ENCODE data around the gene SIGLEC5. TPM values are rescaled to one million over a fixed set of nuclear protein-coding genes. Genes with fewer than 3 reads are reported as not detected.
A peak's percentile ranks its signal among the peaks of the same experiment; 100 is the strongest.

The SIGLEC5 gene
- total RNA-seq, 1 experiment from 2014 or later, result not detected

DNA sequence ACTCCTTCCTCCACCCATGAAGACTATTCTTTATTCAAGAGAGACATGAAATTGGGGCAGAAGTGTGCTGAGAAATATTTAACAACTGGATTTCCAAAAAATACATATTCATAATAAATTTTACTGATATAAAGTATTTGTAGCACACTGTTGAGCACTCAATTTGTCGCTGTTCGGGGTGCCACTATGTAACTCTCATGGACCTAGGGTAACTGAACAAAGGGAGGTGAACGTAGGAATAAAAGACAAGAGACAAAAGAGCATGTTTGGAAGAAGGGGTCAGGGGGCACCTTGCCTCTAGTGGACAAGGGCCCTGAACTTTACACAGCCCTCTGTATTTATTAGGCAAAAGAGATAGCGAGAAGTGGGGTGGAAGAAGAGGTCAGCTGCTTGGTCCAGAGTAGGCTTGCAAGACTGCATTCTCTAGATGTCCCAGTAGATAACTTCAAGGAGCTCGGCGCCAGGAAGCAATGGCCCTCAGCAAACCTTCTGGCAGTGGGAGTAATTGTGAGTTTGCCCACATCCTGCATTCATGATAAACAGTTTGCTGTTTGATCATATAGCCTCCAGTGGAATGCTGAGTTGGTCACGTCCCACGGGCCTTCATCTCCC, 63.6 kb downstream of the SIGLEC5 start:
- H2AFZ ChIP-seq (ENCODE audit: low read length), result no peak overlapping the region
- peak; percentile 70 for DNase-seq
- H3K79me2 ChIP-seq (ENCODE audit: low read length), result peaks cover 5% of the 10 kb centered on the region
- no peak for TF ChIP-seq EZH2 (IDR thresholded peaks at IDR 0.05; ENCODE audit: low read length, unreplicated experiment)
- no peak for TF ChIP-seq EZH2phosphoT487 (IDR thresholded peaks at IDR 0.05; ENCODE audit: borderline replicate concordance, low read length)
- TF ChIP-seq, protein P1, sequence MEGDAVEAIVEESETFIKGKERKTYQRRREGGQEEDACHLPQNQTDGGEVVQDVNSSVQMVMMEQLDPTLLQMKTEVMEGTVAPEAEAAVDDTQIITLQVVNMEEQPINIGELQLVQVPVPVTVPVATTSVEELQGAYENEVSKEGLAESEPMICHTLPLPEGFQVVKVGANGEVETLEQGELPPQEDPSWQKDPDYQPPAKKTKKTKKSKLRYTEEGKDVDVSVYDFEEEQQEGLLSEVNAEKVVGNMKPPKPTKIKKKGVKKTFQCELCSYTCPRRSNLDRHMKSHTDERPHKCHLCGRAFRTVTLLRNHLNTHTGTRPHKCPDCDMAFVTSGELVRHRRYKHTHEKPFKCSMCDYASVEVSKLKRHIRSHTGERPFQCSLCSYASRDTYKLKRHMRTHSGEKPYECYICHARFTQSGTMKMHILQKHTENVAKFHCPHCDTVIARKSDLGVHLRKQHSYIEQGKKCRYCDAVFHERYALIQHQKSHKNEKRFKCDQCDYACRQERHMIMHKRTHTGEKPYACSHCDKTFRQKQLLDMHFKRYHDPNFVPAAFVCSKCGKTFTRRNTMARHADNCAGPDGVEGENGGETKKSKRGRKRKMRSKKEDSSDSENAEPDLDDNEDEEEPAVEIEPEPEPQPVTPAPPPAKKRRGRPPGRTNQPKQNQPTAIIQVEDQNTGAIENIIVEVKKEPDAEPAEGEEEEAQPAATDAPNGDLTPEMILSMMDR (conservative IDR thresholded peaks at IDR 0.05; ENCODE audit: low read depth, low read length), result no peak
- intact Hi-C loops (cut with micrococcal nuclease), result no loop called here
- CTCF ChIA-PET, result interaction anchor here (0.6 kb wide), 1 partner anchor 53 kb away, joined by 3 read pairs; no protein-coding TSS in a partner anchor
- H3K27ac ChIP-seq (ENCODE audit: low read length), result no peak overlapping the region
- H4K20me1 ChIP-seq (ENCODE audit: low read length), result no peaks in the 10 kb centered on the region
- no peak overlapping the region for H3K4me3 ChIP-seq (ENCODE audit: low read length)
- H3K36me3 ChIP-seq (ENCODE audit: low read depth, low read length), result no peaks in the 10 kb centered on the region
- no peak for ATAC-seq
- no peaks in the 10 kb centered on the region for H3K9me3 ChIP-seq (ENCODE audit: low read length)
- no TSS peak for BruUV-seq (replicated peaks)
- POLR2A ChIA-PET (ENCODE audit: unreplicated experiment), result no interaction called here
- no peak overlapping the region for H3K9ac ChIP-seq (ENCODE audit: low read length)
- peak overlapping the region; percentile 39 for H3K4me2 ChIP-seq (ENCODE audit: low read length)
- H3F3A ChIP-seq (ENCODE audit: low read length, unreplicated experiment), result no peaks in the 10 kb centered on the region
- no peaks in the 10 kb centered on the region for H3K9me2 ChIP-seq (replicated peaks; ENCODE audit: low read length)
- H3K4me1 ChIP-seq (ENCODE audit: insufficient read depth, low read length), result peaks cover 44% of the 10 kb centered on the region
- peaks cover under 1% of the 10 kb centered on the region; the same call in 1 of the 2 replicates for H3K27me3 ChIP-seq (ENCODE audit: low read length)

DNA sequence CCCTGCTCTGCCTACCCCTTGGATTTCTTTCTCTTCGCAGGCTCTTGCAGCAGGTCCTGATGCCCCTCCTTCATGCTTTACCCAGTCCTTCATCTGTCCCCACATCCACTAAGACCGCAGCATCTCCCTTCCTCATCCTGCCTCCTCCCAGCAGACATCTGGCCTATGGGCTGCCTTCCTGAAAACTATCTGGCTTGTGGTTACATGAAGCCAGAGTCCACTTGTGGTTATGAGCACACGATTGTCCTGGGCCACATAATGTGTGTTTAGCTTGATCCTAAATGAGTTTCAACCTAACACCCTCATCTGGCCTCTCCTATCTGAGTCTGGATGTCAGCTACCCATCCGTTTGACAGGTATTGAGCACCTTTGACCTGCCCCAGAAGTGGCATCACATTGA, 64.6 kb downstream of the SIGLEC5 start:
- Histone ChIP-seq H3K4me3 (ENCODE audit: low read length) (no peak overlapping the region), H3F3A (ENCODE audit: low read length, unreplicated experiment) (no peaks in the 10 kb centered on the region), H3K36me3 (ENCODE audit: low read depth, low read length) (no peaks in the 10 kb centered on the region), H3K9ac (ENCODE audit: low read length) (no peak overlapping the region), H3K9me3 (ENCODE audit: low read length) (no peaks in the 10 kb centered on the region), H3K79me2 (ENCODE audit: low read length) (no peaks in the 10 kb centered on the region), H3K27me3 (ENCODE audit: low read length) (peaks cover 8% of the 10 kb centered on the region; the same call in 1 of the 2 replicates), H3K27ac (ENCODE audit: low read length) (no peak overlapping the region), H3K9me2 (replicated peaks; ENCODE audit: low read length) (no peaks in the 10 kb centered on the region), H2AFZ (ENCODE audit: low read length) (no peak overlapping the region), H3K4me2 (ENCODE audit: low read length) (no peak overlapping the region), H4K20me1 (ENCODE audit: low read length) (no peaks in the 10 kb centered on the region), H3K4me1 (ENCODE audit: insufficient read depth, low read length) (peaks cover 42% of the 10 kb centered on the region)
- ATAC-seq (no peak), DNase-seq (no peak)
- TF ChIP-seq EZH2 (IDR thresholded peaks at IDR 0.05; ENCODE audit: low read length, unreplicated experiment) (no peak), EZH2phosphoT487 (IDR thresholded peaks at IDR 0.05; ENCODE audit: borderline replicate concordance, low read length) (no peak)
- TF ChIP-seq, protein P1 (conservative IDR thresholded peaks at IDR 0.05; ENCODE audit: low read depth, low read length), result no peak
- intact Hi-C loops (cut with micrococcal nuclease), result no loop called here
- ChIA-PET POLR2A (ENCODE audit: unreplicated experiment) (no interaction called here), CTCF (interaction anchor here (0.6 kb wide), 1 partner anchor 54 kb away, joined by 3 read pairs; no protein-coding TSS in a partner anchor)
- BruUV-seq (replicated peaks), result no TSS peak

DNA sequence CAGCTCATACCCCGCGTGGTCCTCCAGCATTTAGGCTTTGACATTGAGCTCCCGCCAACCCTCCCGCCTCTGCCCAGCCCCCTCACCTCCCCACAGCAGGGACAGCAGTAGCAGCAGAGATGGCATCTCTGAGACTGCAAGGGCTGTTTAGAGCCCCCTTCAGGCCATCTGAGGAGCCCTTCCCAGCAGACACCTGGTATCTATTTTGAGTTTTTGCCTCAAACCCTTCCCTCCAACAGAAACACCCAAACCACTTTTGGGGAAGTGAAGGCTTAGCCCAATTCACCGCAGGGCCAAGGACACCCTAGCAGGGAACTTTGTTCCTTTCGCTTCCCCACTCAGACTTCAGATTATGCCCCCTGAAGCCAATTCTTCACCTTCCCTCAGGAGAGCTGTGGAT, 65.4 kb downstream of the SIGLEC5 start:
- ATAC-seq (no peak), DNase-seq (no peak)
- no peak overlapping the region for H3K9ac ChIP-seq (ENCODE audit: low read length)
- no TSS peak for BruUV-seq (replicated peaks)
- H3K4me2 ChIP-seq (ENCODE audit: low read length), result no peak overlapping the region
- no peaks in the 10 kb centered on the region for H4K20me1 ChIP-seq (ENCODE audit: low read length)
- H3K79me2 ChIP-seq (ENCODE audit: low read length), result no peaks in the 10 kb centered on the region
- no peak overlapping the region for H3K27ac ChIP-seq (ENCODE audit: low read length)
- H3K36me3 ChIP-seq (ENCODE audit: low read depth, low read length), result no peaks in the 10 kb centered on the region
- peaks cover 16% of the 10 kb centered on the region for H3K27me3 ChIP-seq (ENCODE audit: low read length)
- ChIA-PET POLR2A (ENCODE audit: unreplicated experiment) (no interaction called here), CTCF (no interaction called here)
- no peak overlapping the region for H2AFZ ChIP-seq (ENCODE audit: low read length)
- peaks cover 39% of the 10 kb centered on the region for H3K4me1 ChIP-seq (ENCODE audit: insufficient read depth, low read length)
- H3F3A ChIP-seq (ENCODE audit: low read length, unreplicated experiment), result no peaks in the 10 kb centered on the region
- H3K9me2 ChIP-seq (replicated peaks; ENCODE audit: low read length), result no peaks in the 10 kb centered on the region
- TF ChIP-seq, protein P1 (conservative IDR thresholded peaks at IDR 0.05; ENCODE audit: low read depth, low read length), result 0 out of 2 replicates have a peak, but pooled peaks have one; percentile 12
- no peak for TF ChIP-seq EZH2 (IDR thresholded peaks at IDR 0.05; ENCODE audit: low read length, unreplicated experiment)
- intact Hi-C loops (cut with micrococcal nuclease), result no loop called here
- no peak overlapping the region for H3K4me3 ChIP-seq (ENCODE audit: low read length)
- no peaks in the 10 kb centered on the region for H3K9me3 ChIP-seq (ENCODE audit: low read length)

Data from PC-3 (cell line).